ENCODE data around the gene PEX13. TPM values are rescaled to one million over a fixed set of nuclear protein-coding genes. Genes with fewer than 3 reads are reported as not detected.

PEX13 gene
- polyA plus RNA-seq, 1 donor (not counting 4 experiments of a cell fraction or from before 2014, with no cell fraction given) = 35.9 TPM

DNA sequence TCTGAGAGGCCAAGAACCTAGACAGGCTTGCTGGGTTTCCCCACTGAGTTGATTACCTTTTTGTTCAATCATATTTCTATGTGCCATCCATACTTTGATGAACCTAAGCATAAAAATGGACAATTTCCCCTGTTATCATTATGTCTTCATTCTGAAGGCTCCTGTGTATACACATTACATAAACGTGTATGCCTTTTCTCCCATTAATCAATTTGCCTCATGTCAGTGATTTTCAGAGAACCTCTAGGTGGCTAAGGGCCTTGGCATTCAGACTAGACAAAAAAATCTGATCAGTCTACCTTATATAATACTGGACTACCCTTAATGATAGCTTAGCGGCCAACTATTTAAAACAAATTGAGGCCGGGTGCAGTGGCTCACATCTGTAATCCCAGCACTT is 4.1 kb upstream of the PEX13 start:
- FAIRE-seq = peak; percentile 17

DNA sequence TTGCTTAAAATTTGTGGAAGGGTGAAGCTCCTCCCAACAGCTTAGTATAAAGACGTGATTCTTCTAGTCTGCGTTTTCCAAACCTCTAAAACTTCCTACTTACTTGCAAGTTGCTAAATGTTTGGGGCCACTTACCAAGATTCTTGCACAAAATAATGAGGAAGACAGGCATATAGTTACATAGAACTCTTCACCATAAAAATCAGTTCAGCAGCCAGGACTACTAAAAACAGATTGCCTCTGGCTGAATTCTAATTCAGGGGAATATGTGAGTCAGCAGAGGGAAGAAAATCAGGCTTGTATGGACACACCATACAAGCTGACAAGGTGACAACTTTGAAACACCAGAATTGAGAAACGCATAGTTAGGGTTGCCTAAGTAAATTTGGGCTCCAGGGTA is 2.8 kb upstream of the PEX13 start:
- Histone ChIP-seq H3K4me3 (ENCODE audit: control insufficient read depth in 2 of 3, extremely low read depth in 1 of 3, insufficient read depth in 2 of 3, low read depth in 1 of 3, low read length in 3 of 3) (no peak overlapping the region), H3K9me3 (ENCODE audit: control insufficient read depth, low read depth, low read length) (no peaks in the 10 kb centered on the region), H4K20me1 (ENCODE audit: control insufficient read depth, extremely low read depth, insufficient read depth, low read length) (no peaks in the 10 kb centered on the region), H3K9ac (ENCODE audit: control insufficient read depth, extremely low read depth, insufficient read depth, low read length) (no peak overlapping the region), H2AFZ (ENCODE audit: control insufficient read depth, low read length) (no peak overlapping the region), H3K4me2 (ENCODE audit: control insufficient read depth, extremely low read depth, insufficient read depth, low read depth, low read length) (peak overlapping the region; percentile 14), H3K27me3 (ENCODE audit: control insufficient read depth, extremely low read depth, insufficient read depth, low read length) (no peaks in the 10 kb centered on the region), H3K36me3 (ENCODE audit: control insufficient read depth in 2 of 2, extremely low read depth in 1 of 2, insufficient read depth in 2 of 2, low read length in 2 of 2) (no peaks in the 10 kb centered on the region), H3K79me2 (ENCODE audit: control insufficient read depth, insufficient read depth, low read length) (peaks cover 24% of the 10 kb centered on the region), H3K27ac (ENCODE audit: control insufficient read depth, insufficient read depth, low read length) (peak overlapping the region; percentile 42), H3K9me1 (ENCODE audit: control insufficient read depth, extremely low read depth, insufficient read depth, low read length) (no peaks in the 10 kb centered on the region), H3K4me1 (ENCODE audit: control insufficient read depth, extremely low read depth, insufficient read depth, low read length) (peaks cover 29% of the 10 kb centered on the region)
- TF ChIP-seq, protein P1, sequence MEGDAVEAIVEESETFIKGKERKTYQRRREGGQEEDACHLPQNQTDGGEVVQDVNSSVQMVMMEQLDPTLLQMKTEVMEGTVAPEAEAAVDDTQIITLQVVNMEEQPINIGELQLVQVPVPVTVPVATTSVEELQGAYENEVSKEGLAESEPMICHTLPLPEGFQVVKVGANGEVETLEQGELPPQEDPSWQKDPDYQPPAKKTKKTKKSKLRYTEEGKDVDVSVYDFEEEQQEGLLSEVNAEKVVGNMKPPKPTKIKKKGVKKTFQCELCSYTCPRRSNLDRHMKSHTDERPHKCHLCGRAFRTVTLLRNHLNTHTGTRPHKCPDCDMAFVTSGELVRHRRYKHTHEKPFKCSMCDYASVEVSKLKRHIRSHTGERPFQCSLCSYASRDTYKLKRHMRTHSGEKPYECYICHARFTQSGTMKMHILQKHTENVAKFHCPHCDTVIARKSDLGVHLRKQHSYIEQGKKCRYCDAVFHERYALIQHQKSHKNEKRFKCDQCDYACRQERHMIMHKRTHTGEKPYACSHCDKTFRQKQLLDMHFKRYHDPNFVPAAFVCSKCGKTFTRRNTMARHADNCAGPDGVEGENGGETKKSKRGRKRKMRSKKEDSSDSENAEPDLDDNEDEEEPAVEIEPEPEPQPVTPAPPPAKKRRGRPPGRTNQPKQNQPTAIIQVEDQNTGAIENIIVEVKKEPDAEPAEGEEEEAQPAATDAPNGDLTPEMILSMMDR (optimal IDR thresholded peaks at IDR 0.05 in 1 of 3, IDR thresholded peaks at IDR 0.05 in 1 of 3, conservative IDR thresholded peaks at IDR 0.05 in 1 of 3; ENCODE audit: extremely low read depth in 1 of 3, insufficient read depth in 2 of 3, low read length in 3 of 3) = no peak
- no peak for TF ChIP-seq EZH2 (IDR thresholded peaks at IDR 0.05; ENCODE audit: low read length)
- DNase-seq (ENCODE audit: low read depth, low spot score) (no peak), FAIRE-seq (peak; percentile 26)
- dilution Hi-C loops (cut with MboI; ENCODE audit: extremely low pct_ligation_motif_present, low sequenced_read_pairs) = no loop called here

More for the DNA sequence above, 4.1 kb upstream of the PEX13 start:
- H3K79me2 ChIP-seq (ENCODE audit: control insufficient read depth, insufficient read depth, low read length) = peaks cover 11% of the 10 kb centered on the region
- H4K20me1 ChIP-seq (ENCODE audit: control insufficient read depth, extremely low read depth, insufficient read depth, low read length) = no peaks in the 10 kb centered on the region
- H3K27me3 ChIP-seq (ENCODE audit: control insufficient read depth, extremely low read depth, insufficient read depth, low read length) = no peaks in the 10 kb centered on the region
- H3K36me3 ChIP-seq (ENCODE audit: control insufficient read depth in 2 of 2, extremely low read depth in 1 of 2, insufficient read depth in 2 of 2, low read length in 2 of 2) = no peaks in the 10 kb centered on the region
- dilution Hi-C loops (cut with MboI; ENCODE audit: extremely low pct_ligation_motif_present, low sequenced_read_pairs) = no loop called here
- no peak overlapping the region for H3K4me2 ChIP-seq (ENCODE audit: control insufficient read depth, extremely low read depth, insufficient read depth, low read depth, low read length)
- H3K9me1 ChIP-seq (ENCODE audit: control insufficient read depth, extremely low read depth, insufficient read depth, low read length) = no peaks in the 10 kb centered on the region
- no peak for DNase-seq (ENCODE audit: low read depth, low spot score)
- peaks cover 29% of the 10 kb centered on the region for H3K4me1 ChIP-seq (ENCODE audit: control insufficient read depth, extremely low read depth, insufficient read depth, low read length)
- no peak for TF ChIP-seq EZH2 (IDR thresholded peaks at IDR 0.05; ENCODE audit: low read length)
- TF ChIP-seq, protein P1 (optimal IDR thresholded peaks at IDR 0.05 in 1 of 3, IDR thresholded peaks at IDR 0.05 in 1 of 3, conservative IDR thresholded peaks at IDR 0.05 in 1 of 3; ENCODE audit: extremely low read depth in 1 of 3, insufficient read depth in 2 of 3, low read length in 3 of 3) = no peak
- H3K4me3 ChIP-seq (ENCODE audit: control insufficient read depth in 2 of 3, extremely low read depth in 1 of 3, insufficient read depth in 2 of 3, low read depth in 1 of 3, low read length in 3 of 3) = no peak overlapping the region
- H3K9ac ChIP-seq (ENCODE audit: control insufficient read depth, extremely low read depth, insufficient read depth, low read length) = no peak overlapping the region
- H3K27ac ChIP-seq (ENCODE audit: control insufficient read depth, insufficient read depth, low read length) = no peak overlapping the region
- no peak overlapping the region for H2AFZ ChIP-seq (ENCODE audit: control insufficient read depth, low read length)
- H3K9me3 ChIP-seq (ENCODE audit: control insufficient read depth, low read depth, low read length) = no peaks in the 10 kb centered on the region

Measured in keratinocyte (primary cell).